K562 (cell line): Measurements from ENCODE around the gene ARFGEF2. TPM values are rescaled to one million over a fixed set of nuclear protein-coding genes. Genes with fewer than 3 reads are reported as not detected.

Experiments
- ATAC-seq: fragments of 200-7000 bp; cut with Tn5 transposase; 3 replicates; pipeline ENCODE4 v1.9.1; 2020; ENCODE audit warnings: moderate library complexity
- BruUV-seq: library from RNA; stranded (reverse); fragments of 400-500 nt; replicated peaks from 2 replicates; lab custom pipeline; 2021; lab: Mats Ljungman, UMichigan
- CTCF ChIA-PET: fragments of 300-600 bp; formaldehyde crosslinking; extraction: SDS; loops from one replicate; lab custom pipeline; 2021; ENCODE audit warnings: low intra/inter-chr PET ratio; lab: Yijun Ruan, JAX
- POLR2A ChIA-PET: fragments of 300-600, 350-650 bp; sonication (Branson Sonifier 250); formaldehyde crosslinking; extraction: SDS; loops from one replicate; lab custom pipeline; 2021; ENCODE audit warnings: antibody characterized with exemption, inconsistent platforms; lab: Yijun Ruan, JAX
- DNase-seq, 4 experiments: peaks; one replicate each; pipeline versions ENCODE4 v3.0.0 to v3.0.0-alpha.2; 2011 to 2018; ENCODE audit warnings: low spot score in 3 of 4, mixed read lengths in 3 of 4; ENCODE audit errors: extremely low read depth in 1 of 4
- FAIRE-seq: peaks from 2 replicates; lab custom pipeline; 2011; peaks lifted over from hg19 to GRCh38; lab: Jason Lieb, UNC
- H2AFZ ChIP-seq: 2 replicates; pipeline ENCODE4 v1.6.0; 2011; ENCODE audit warnings: low read depth, low read length, control low read depth, inconsistent platforms
- H3K27ac ChIP-seq: fragments of 200-600 bp; 3 replicates; pipeline ENCODE4 v1.8.0; 2011; ENCODE audit warnings: low read depth, mild to moderate bottlenecking, control low read depth, inconsistent platforms, low read length, moderate library complexity, mixed read lengths; ENCODE audit errors: extremely low read depth
- H3K27me3 ChIP-seq, 2 experiments: fragments of 300-600 bp in 1 of 2; 2 replicates in 1 of 2; 3 replicates in 1 of 2; pipeline versions ENCODE4 v1.6.0 to v1.8.0; 2011; ENCODE audit warnings: inconsistent platforms in 2 of 2, low read length in 2 of 2, mild to moderate bottlenecking in 1 of 2, mixed read lengths in 1 of 2, moderate library complexity in 1 of 2; ENCODE audit not compliant: control insufficient read depth in 2 of 2, insufficient read depth in 2 of 2
- H3K36me3 ChIP-seq: fragments of 300-600 bp; 3 replicates; pipeline ENCODE4 v1.8.0; 2011; ENCODE audit warnings: mild to moderate bottlenecking, low read length, inconsistent platforms; ENCODE audit not compliant: control insufficient read depth, insufficient read depth
- H3K4me1 ChIP-seq, 2 experiments: fragments of 200-600 bp in 1 of 2; replicated peaks in 1 of 2; 2 replicates in 1 of 2; 3 replicates in 1 of 2; pipeline versions ENCODE4 v1.5.1 to v1.8.0; 2011; ENCODE audit warnings: inconsistent platforms in 2 of 2, low read length in 2 of 2, mild to moderate bottlenecking in 1 of 2, mixed read lengths in 1 of 2, moderate library complexity in 1 of 2; ENCODE audit not compliant: control insufficient read depth in 2 of 2, insufficient read depth in 2 of 2
- H3K4me2 ChIP-seq: 2 replicates; pipeline ENCODE4 v1.6.1; 2011; ENCODE audit warnings: low read length, control low read depth, inconsistent platforms, mixed read lengths; ENCODE audit not compliant: insufficient read depth
- H3K4me3 ChIP-seq: fragments of 200-600 bp; sonication (generic), shearing (Covaris generic); 2 replicates; pipeline ENCODE4 v1.5.1; 2016; ENCODE audit warnings: control low read depth, inconsistent platforms
- H3K79me2 ChIP-seq: fragments of 200-600 bp; 3 replicates; pipeline ENCODE4 v1.8.0; 2011; ENCODE audit warnings: low read length, inconsistent platforms; ENCODE audit not compliant: control insufficient read depth, insufficient read depth
- H3K9ac ChIP-seq, 2 experiments: 2 replicates each; pipeline versions ENCODE4 v1.6.0 to v1.6.1; 2011; ENCODE audit warnings: low read depth in 2 of 2, low read length in 2 of 2, control low read depth in 1 of 2, inconsistent platforms in 1 of 2, mild to moderate bottlenecking in 1 of 2, mixed read lengths in 1 of 2; ENCODE audit not compliant: insufficient read depth in 1 of 2
- H3K9me1 ChIP-seq: one replicate; pipeline ENCODE4 v1.6.0; 2011; ENCODE audit warnings: inconsistent platforms, mild to moderate bottlenecking, low read length, moderate library complexity; ENCODE audit not compliant: control insufficient read depth, insufficient read depth
- H3K9me3 ChIP-seq: replicated peaks from 2 replicates; pipeline ENCODE4 v1.5.1; 2011; ENCODE audit warnings: low read depth, low read length, inconsistent platforms; ENCODE audit not compliant: control insufficient read depth, insufficient read depth
- H4K20me1 ChIP-seq: replicated peaks from 2 replicates; pipeline ENCODE4 v1.6.1; 2011; ENCODE audit warnings: low read length, inconsistent platforms, mixed read lengths; ENCODE audit not compliant: control insufficient read depth, insufficient read depth
- BACH1 ChIP-seq: fragments of 200-800 bp; sonication (Bioruptor generic); IDR thresholded peaks from 2 replicates; pipeline ENCODE4 v1.6.1; 2016; ENCODE audit warnings: missing genetic modification characterization, missing compliant biosample characterization
- CTCF ChIP-seq, 3 experiments: IDR thresholded peaks in 2 of 3; conservative IDR thresholded peaks in 1 of 3; 2 replicates each; pipeline ENCODE4 v1.5.1; 2011 to 2012; ENCODE audit warnings: low read length in 3 of 3, mild to moderate bottlenecking in 3 of 3, control low read depth in 2 of 3, improper control_type of control experiment in 1 of 3, inconsistent platforms in 1 of 3, low read depth in 1 of 3, mixed read lengths in 1 of 3, moderate library complexity in 1 of 3; ENCODE audit not compliant: insufficient read depth in 2 of 3
- ELF1 ChIP-seq: fragments of 200-800 bp; sonication (Bioruptor generic); IDR thresholded peaks from 2 replicates; pipeline ENCODE4 v1.6.1; 2016; ENCODE audit warnings: missing genetic modification characterization, missing compliant biosample characterization
- FOXK1 ChIP-seq: sonication (generic); formaldehyde crosslinking; IDR thresholded peaks from 2 replicates; pipeline ENCODE4 v1.8.0; 2022; ENCODE audit warnings: missing genetic modification reagents, mild to moderate bottlenecking, borderline replicate concordance
- FOXK2 ChIP-seq, 2 experiments: fragments of 450-650 bp; IDR thresholded peaks in 1 of 2; conservative IDR thresholded peaks in 1 of 2; 2 replicates each; pipeline ENCODE4 v1.6.1; 2016; ENCODE audit warnings: low read depth in 2 of 2, mild to moderate bottlenecking in 1 of 2
- HMG20A ChIP-seq: fragments of 450-650 bp; formaldehyde crosslinking; conservative IDR thresholded peaks from 2 replicates; pipeline ENCODE4 v1.4.0; 2020; ENCODE audit warnings: mild to moderate bottlenecking, mixed read lengths
- NFYB ChIP-seq: IDR thresholded peaks from 2 replicates; pipeline ENCODE4 v1.6.1; 2011; ENCODE audit warnings: mild to moderate bottlenecking, moderate library complexity; ENCODE audit not compliant: insufficient read length; ENCODE audit errors: extremely low read depth
- NKRF ChIP-seq: fragments of 450-650 bp; IDR thresholded peaks from 2 replicates; pipeline ENCODE4 v1.6.1; 2016; ENCODE audit warnings: borderline replicate concordance
- NR0B1 ChIP-seq: fragments of 450-650 bp; IDR thresholded peaks from one replicate; pipeline ENCODE4 v1.6.1; 2018; ENCODE audit warnings: mild to moderate bottlenecking, moderate library complexity; ENCODE audit not compliant: partially characterized antibody
- PTTG1 ChIP-seq: fragments of 450-650 bp; IDR thresholded peaks from 2 replicates; pipeline ENCODE4 v1.6.1; 2016; ENCODE audit warnings: low read depth, mild to moderate bottlenecking, missing genetic modification characterization, missing compliant biosample characterization
- USF1 ChIP-seq: sonication (generic); formaldehyde crosslinking; IDR thresholded peaks from 2 replicates; pipeline ENCODE4 v1.9.0; 2022; ENCODE audit warnings: mild to moderate bottlenecking, missing genetic modification reagents
- USF2 ChIP-seq: sonication (generic); formaldehyde crosslinking; IDR thresholded peaks from 2 replicates; pipeline ENCODE4 v1.5.0; 2020; ENCODE audit warnings: missing genetic modification reagents
- ZNF184 ChIP-seq: sonication (generic); formaldehyde crosslinking; IDR thresholded peaks from 2 replicates; pipeline ENCODE4 v1.5.0; 2020; ENCODE audit warnings: missing genetic modification reagents
- WGBS: fragments of 100-300 bp; shearing (Covaris generic); methylation state at CpG from one replicate; pipeline ENCODE4 v1.1.6; 2016; ENCODE audit warnings: low coverage, mixed read lengths; ENCODE audit not compliant: insufficient coverage; ENCODE audit errors: missing lambda C conversion rate; 5-methylcytosine and 5-hydroxymethylcytosine counted together
- in situ Hi-C: fragments of 300-500 bp; cut with MboI; formaldehyde crosslinking; loops from 4 replicates; pipeline ENCODE4 v1.15.0; 2018; ENCODE audit warnings: inconsistent platforms, mixed read lengths
- intact Hi-C: fragments of 100-400 bp; cut with micrococcal nuclease; formaldehyde crosslinking; loops from 2 replicates; pipeline ENCODE4 v1.14.2; 2022
- polyA plus RNA-seq, 8 experiments: library from polyadenylated mRNA; depleted of rRNA in 4 of 8; stranded (reverse) in 5 of 8; unstranded in 3 of 8; fragments of >200 nt; fragmentation: Nextera tagmentation in 2 of 8; fragmentation: Illumina TruSeq in 1 of 8; extraction: Ambion mirVana in 2 of 8; extraction: Trizol in 1 of 8; gene quantifications; 2 replicates each; pipeline versions ENCODE4 v1.2.1 to v1.2.3, GENCODE V29; 2011 to 2014; ENCODE audit warnings: inconsistent platforms in 1 of 8, missing spikeins in 1 of 8
- total RNA-seq, 7 experiments: library from RNA; depleted of rRNA in 6 of 7; stranded (reverse); fragments of >200 nt in 6 of 7; fragmentation: Illumina TruSeq in 2 of 7; extraction: Trizol in 2 of 7; gene quantifications; 2 replicates each; pipeline versions ENCODE4 v1.2.1 to v1.2.3, GENCODE V29; 2011 to 2021; ENCODE audit warnings: low replicate concordance in 1 of 7

Gene ARFGEF2
- total and polyA plus RNA-seq, 9 of the 15 experiments (the other 6 are each of a cell fraction or from before 2014, with no cell fraction given) = 4.2 to 18.8 (median 13.7) TPM

GRCh38 chr20:48949304-48950170 lies 28.0 kb downstream of the ARFGEF2 start:
- CTCF ChIA-PET = no interaction called here
- POLR2A ChIA-PET = interaction anchor here (0.9 to 1.3 kb wide), 2 partner anchors 11 to 22 kb away, joined by 3 read pairs; no protein-coding TSS in a partner anchor
- no TSS peak for BruUV-seq
- TF ChIP-seq NFYB (no peak), ELF1 (no peak), ZNF184 (CRISPR knock-in tag) (no peak), BACH1 (no peak), FOXK1 (CRISPR knock-in tag) (no peak), USF1 (CRISPR knock-in tag) (peak; percentile 45; the same call in 1 of the 2 replicates), NKRF (no peak), HMG20A (CRISPR knock-in tag) (no peak), USF2 (CRISPR knock-in tag) (no peak), PTTG1 (tag) (no peak), FOXK2 (conservative IDR thresholded peaks at IDR 0.05 in 1 of 2, IDR thresholded peaks at IDR 0.05 in 1 of 2; ENCODE audit: low read depth in 2 of 2) (no peak), NR0B1 (no peak), CTCF (IDR thresholded peaks at IDR 0.05 in 2 of 3, conservative IDR thresholded peaks at IDR 0.05 in 1 of 3; ENCODE audit: insufficient read depth in 2 of 3, low read depth in 1 of 3, low read length in 3 of 3) (peak; percentile 33 to 57 (median 54); a peak in 5 of 6 replicates)

More at GRCh38 chr20:48949304-48950170, 28.0 kb downstream of the ARFGEF2 start:
- H3K4me1 ChIP-seq = peaks cover 4 to 7% of the 10 kb centered on the region in 2 experiments; a peak in 3 of 5 replicates
- no peak overlapping the region for H2AFZ ChIP-seq
- no peaks in the 10 kb centered on the region for H3K9me3 ChIP-seq
- WGBS = 48% methylated on average over 7 of the region's 7 CpGs
- H3K4me2 ChIP-seq = no peak overlapping the region
- peak overlapping the region in 1 of 2 experiments; percentile 3; a peak in 1 of 4 replicates for H3K9ac ChIP-seq
- H3K27me3 ChIP-seq = no peaks in the 10 kb centered on the region
- intact Hi-C loops (no loop called here), in situ Hi-C loops (no loop called here)
- H3K79me2 ChIP-seq = no peaks in the 10 kb centered on the region
- H4K20me1 ChIP-seq = 0 out of 2 replicates have a peak, but pooled peaks cover 3% of the 10 kb centered on the region
- peak; percentile 92 for ATAC-seq
- H3K36me3 ChIP-seq = peaks cover 65% of the 10 kb centered on the region
- no peaks in the 10 kb centered on the region for H3K9me1 ChIP-seq
- no peak overlapping the region for H3K4me3 ChIP-seq
- H3K27ac ChIP-seq = no peak overlapping the region
- peak; percentile 42 to 61 (median 50) for DNase-seq
- peak; percentile 81 for FAIRE-seq
